Activated naive CD8-positive, alpha-beta T cell treated with anti-CD3 and anti-CD28 coated beads, Interleukin-2, amount 10 ng/mL, durations not matched to agents 7 days and 5 days (primary cell): Measurements from ENCODE around the gene RNF113B. TPM values are rescaled to one million over a fixed set of nuclear protein-coding genes. Genes with fewer than 3 reads are reported as not detected.

ENCODE experiments used
- microRNA-seq: library from miRNA; unstranded; fragments of <30 nt; microRNA quantifications from one replicate; pipeline ENCODE4 v1.2.0, GENCODE V29; 2022
- total RNA-seq, 2 experiments: library from RNA; stranded (reverse); gene quantifications; one replicate each; pipeline ENCODE4 v1.2.3, GENCODE V29; 2021

RNF113B gene
- total RNA-seq, 2 experiments from 2014 or later = not detected

Small RNA genes lying within 50 kb of the gene (microRNA-seq; reads per million reads assigned to microRNA genes)
- not detected for gene MIR3170

Other genes with a start within 250 kb of the RNF113B start
- gene IPO5, start 223.6 kb downstream of the RNF113B start, total RNA-seq = 10 to 100 TPM; 76.3 to 85.5 TPM
- gene FARP1, start 34.2 kb downstream of the RNF113B start, total RNA-seq = 1 to 10 TPM in 1 of 2 experiments, under 1 TPM in 1; 0.55 to 1.9 TPM